GM12875 (cell line): Measurements from ENCODE around the gene PSMG4.

Source experiments
- H3K4me3 ChIP-seq: one replicate; pipeline ENCODE4 v1.5.1; 2011; ENCODE audit warnings: low read depth, low read length, control low read depth
- CTCF ChIP-seq: IDR thresholded peaks from 2 replicates; pipeline ENCODE4 v1.5.1; 2011; ENCODE audit warnings: low read depth, mild to moderate bottlenecking, control low read depth, inconsistent platforms, low read length, moderate library complexity, borderline replicate concordance; ENCODE audit not compliant: insufficient read depth

PSMG4 gene

GRCh38 chr6:3310051-3310448, 51.3 kb downstream of the PSMG4 start:
- no peak overlapping the region for H3K4me3 ChIP-seq
- TF ChIP-seq CTCF, result no peak

GRCh38 chr6:3310703-3311102, 52.0 kb downstream of the PSMG4 start:
- TF ChIP-seq CTCF, result no peak
- H3K4me3 ChIP-seq, result no peak overlapping the region

- TF ChIP-seq CTCF, result no peak
- H3K4me3 ChIP-seq, result no peak overlapping the region
Measured at GRCh38 chr6:3311826-3312225, 53.1 kb downstream of the PSMG4 start.

GRCh38 chr6:3312604-3313231, 54.0 kb downstream of the PSMG4 start:
- no peak overlapping the region for H3K4me3 ChIP-seq
- no peak for TF ChIP-seq CTCF

- H3K4me3 ChIP-seq, result no peak overlapping the region
- TF ChIP-seq CTCF, result no peak
Measured at GRCh38 chr6:3314176-3314575, 55.4 kb downstream of the PSMG4 start.

- H3K4me3 ChIP-seq, result no peak overlapping the region
- TF ChIP-seq CTCF, result no peak
Measured at GRCh38 chr6:3314621-3315467, 56.1 kb downstream of the PSMG4 start.

GRCh38 chr6:3315841-3316240, 57.1 kb downstream of the PSMG4 start:
- no peak overlapping the region for H3K4me3 ChIP-seq
- no peak for TF ChIP-seq CTCF
